Measurements from ENCODE around the gene CIPC.

Gene CIPC

GRCh38 chr14:77114609-77115008, 16.6 kb downstream of the CIPC start:
- H3K27ac ChIP-seq (replicated peaks) = no peak overlapping the region
- no peak for DNase-seq (ENCODE audit: low read depth in 1 of 2, low spot score in 1 of 2)
- H3K4me3 ChIP-seq (replicated peaks; ENCODE audit: insufficient read depth, low read length) = no peak overlapping the region
- TF ChIP-seq SPI1 (IDR thresholded peaks at IDR 0.05; ENCODE audit: borderline replicate concordance, low read depth) (no peak), CTCF (IDR thresholded peaks at IDR 0.05; ENCODE audit: insufficient read depth, low read length) (no peak), REST (IDR thresholded peaks at IDR 0.05; ENCODE audit: insufficient replicate concordance, low read depth) (no peak), GABPA (IDR thresholded peaks at IDR 0.05; ENCODE audit: low read depth) (no peak), POLR2AphosphoS5 (IDR thresholded peaks at IDR 0.05; ENCODE audit: low read depth) (no peak)
- H3K27me3 ChIP-seq (ENCODE audit: insufficient read depth, poor library complexity, severe bottlenecking) = no peaks in the 10 kb centered on the region

GRCh38 chr14:77116172-77116817, 18.2 kb downstream of the CIPC start:
- no peak for DNase-seq (ENCODE audit: low read depth in 1 of 2, low spot score in 1 of 2)

More at GRCh38 chr14:77116172-77116817, 18.2 kb downstream of the CIPC start:
- TF ChIP-seq REST (IDR thresholded peaks at IDR 0.05; ENCODE audit: insufficient replicate concordance, low read depth) (no peak), POLR2AphosphoS5 (IDR thresholded peaks at IDR 0.05; ENCODE audit: low read depth) (no peak), SPI1 (IDR thresholded peaks at IDR 0.05; ENCODE audit: borderline replicate concordance, low read depth) (no peak), GABPA (IDR thresholded peaks at IDR 0.05; ENCODE audit: low read depth) (no peak), CTCF (IDR thresholded peaks at IDR 0.05; ENCODE audit: insufficient read depth, low read length) (no peak)
- Histone ChIP-seq H3K27ac (replicated peaks) (no peak overlapping the region), H3K27me3 (ENCODE audit: insufficient read depth, poor library complexity, severe bottlenecking) (no peaks in the 10 kb centered on the region), H3K4me3 (replicated peaks; ENCODE audit: insufficient read depth, low read length) (no peak overlapping the region)

Data from HL-60 (cell line).